Activated T-cell treated with anti-CD3 and anti-CD28 coated beads for 24 hours (primary cell): ENCODE measurements around the gene SYT4.

Source experiments
- DNase-seq: peaks from one replicate; pipeline ENCODE4 v3.0.0-alpha.2; 2020; ENCODE audit warnings: low read depth

The SYT4 gene

GRCh38 chr18:43220691-43221090 lies 56.6 kb downstream of the SYT4 start:
- DNase-seq, result no peak
